Endothelial cell (in vitro differentiated cells): ENCODE measurements around the gene NCAPD2. TPM values are rescaled to one million over a fixed set of nuclear protein-coding genes. Genes with fewer than 3 reads are reported as not detected.
"Not testable (repeated sequence)": the region's sequence is repeated elsewhere in the genome, so short reads cannot be mapped to it uniquely, and the experiment has no call there.

Experiments
- DNase-seq: peaks from one replicate; pipeline ENCODE4 v3.0.0; 2021; ENCODE audit warnings: low spot score
- H3K27ac Mint-ChIP-seq: one replicate; pipeline ENCODE4 v1.8.0; 2021; ENCODE audit warnings: mixed read lengths, inconsistent platforms; ENCODE audit not compliant: unreplicated experiment
- H3K27me3 Mint-ChIP-seq: one replicate; pipeline ENCODE4 v1.8.0; 2021; ENCODE audit warnings: mild to moderate bottlenecking, moderate library complexity, mixed read lengths, inconsistent platforms; ENCODE audit not compliant: unreplicated experiment
- H3K36me3 Mint-ChIP-seq: one replicate; pipeline ENCODE4 v1.8.0; 2021; ENCODE audit warnings: mild to moderate bottlenecking, low read depth, mixed read lengths, inconsistent platforms; ENCODE audit not compliant: unreplicated experiment
- H3K4me1 Mint-ChIP-seq: one replicate; pipeline ENCODE4 v1.8.0; 2021; ENCODE audit warnings: mild to moderate bottlenecking, mixed read lengths, inconsistent platforms; ENCODE audit not compliant: unreplicated experiment
- H3K4me3 Mint-ChIP-seq: one replicate; pipeline ENCODE4 v1.8.0; 2021; ENCODE audit warnings: mild to moderate bottlenecking, mixed read lengths, inconsistent platforms; ENCODE audit not compliant: unreplicated experiment
- H3K9me3 Mint-ChIP-seq: one replicate; pipeline ENCODE4 v1.8.0; 2021; ENCODE audit warnings: mixed read lengths, inconsistent platforms; ENCODE audit not compliant: unreplicated experiment
- total RNA-seq: library from RNA; stranded (reverse); fragmentation: NEBNext Ultra II Directional; extraction: Animal tissue kit (Norgen Biotek cat#: 25700); gene quantifications from one replicate; pipeline ENCODE4 v1.2.1, GENCODE V29; 2021; ENCODE audit not compliant: unreplicated experiment
- TF ChIP-seq, protein P1 (sequence below): fragments of 200-600 bp; sonication (generic); IDR thresholded peaks from one replicate; pipeline ENCODE4 v1.5.0; 2021; ENCODE audit warnings: antibody characterized with exemption; ENCODE audit not compliant: unreplicated experiment

Gene NCAPD2
- total RNA-seq, 1 donor from 2014 or later: 25.3 TPM

DNA sequence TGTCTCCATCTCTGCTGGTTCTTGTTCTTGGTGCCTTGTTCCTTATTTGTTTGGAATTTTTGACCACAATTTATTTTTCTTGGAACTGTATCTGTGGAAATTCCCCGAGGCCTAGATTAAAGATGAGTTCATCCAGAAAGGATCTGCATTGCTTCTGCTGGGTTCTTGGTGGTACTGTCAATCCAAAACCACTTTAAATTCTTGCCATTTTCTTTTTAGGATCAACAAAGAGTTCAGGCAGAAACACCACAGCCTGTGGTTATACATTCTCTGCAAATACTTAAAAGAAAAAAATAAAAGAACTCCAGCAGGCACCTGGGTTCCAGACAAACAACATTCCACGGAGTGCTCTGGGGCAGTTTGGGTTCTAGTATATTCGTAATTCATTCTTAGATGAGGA, 17.4 kb upstream of the NCAPD2 start:
- no peak overlapping the region for H3K27ac Mint-ChIP-seq

DNA sequence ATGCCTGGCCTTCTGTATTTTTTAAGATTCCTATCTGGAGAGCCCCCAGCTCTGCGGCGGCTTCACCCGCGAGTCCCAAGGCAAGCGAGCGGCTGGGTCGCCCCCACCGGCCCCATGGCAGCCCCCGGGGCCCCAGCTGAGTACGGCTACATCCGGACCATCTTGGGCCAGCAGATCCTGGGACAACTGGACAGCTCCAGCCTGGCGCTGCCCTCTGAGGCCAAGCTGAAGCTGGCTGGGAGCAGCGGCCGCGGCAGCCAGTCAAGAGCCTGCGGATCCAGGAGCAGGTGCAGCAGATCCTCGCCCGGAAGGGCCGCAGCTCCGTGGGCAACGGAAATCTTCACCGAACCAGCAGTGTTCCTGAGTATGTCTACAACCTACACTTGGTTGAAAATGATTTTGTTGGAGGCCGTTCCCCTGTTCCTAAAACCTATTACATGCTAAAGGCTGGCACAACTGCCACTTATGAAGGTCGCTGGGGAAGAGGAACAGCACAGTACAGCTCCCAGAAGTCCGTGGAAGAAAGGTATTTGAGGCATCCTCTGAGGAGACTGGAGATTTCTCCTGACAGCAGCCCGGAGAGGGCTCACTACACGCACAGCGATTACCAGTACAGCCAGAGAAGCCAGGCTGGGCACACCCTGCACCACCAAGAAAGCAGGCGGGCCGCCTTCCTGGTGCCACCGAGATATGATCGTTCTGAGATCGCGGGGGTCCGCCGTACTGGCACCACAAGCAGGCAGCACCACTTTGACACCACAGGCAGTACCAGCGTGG, 16.1 kb upstream of the NCAPD2 start:
- not testable (repeated sequence) for H3K27ac Mint-ChIP-seq, H3K4me3 Mint-ChIP-seq, H3K36me3 Mint-ChIP-seq, H3K9me3 Mint-ChIP-seq, H3K4me1 Mint-ChIP-seq, H3K27me3 Mint-ChIP-seq, DNase-seq

More for the DNA sequence above, 17.4 kb upstream of the NCAPD2 start:
- no peaks in the 10 kb centered on the region for H3K4me1 Mint-ChIP-seq
- no peak overlapping the region for H3K4me3 Mint-ChIP-seq
- DNase-seq: no peak
- H3K36me3 Mint-ChIP-seq: peaks cover 5% of the 10 kb centered on the region
- H3K27me3 Mint-ChIP-seq: peaks cover 3% of the 10 kb centered on the region
- TF ChIP-seq, protein P1, sequence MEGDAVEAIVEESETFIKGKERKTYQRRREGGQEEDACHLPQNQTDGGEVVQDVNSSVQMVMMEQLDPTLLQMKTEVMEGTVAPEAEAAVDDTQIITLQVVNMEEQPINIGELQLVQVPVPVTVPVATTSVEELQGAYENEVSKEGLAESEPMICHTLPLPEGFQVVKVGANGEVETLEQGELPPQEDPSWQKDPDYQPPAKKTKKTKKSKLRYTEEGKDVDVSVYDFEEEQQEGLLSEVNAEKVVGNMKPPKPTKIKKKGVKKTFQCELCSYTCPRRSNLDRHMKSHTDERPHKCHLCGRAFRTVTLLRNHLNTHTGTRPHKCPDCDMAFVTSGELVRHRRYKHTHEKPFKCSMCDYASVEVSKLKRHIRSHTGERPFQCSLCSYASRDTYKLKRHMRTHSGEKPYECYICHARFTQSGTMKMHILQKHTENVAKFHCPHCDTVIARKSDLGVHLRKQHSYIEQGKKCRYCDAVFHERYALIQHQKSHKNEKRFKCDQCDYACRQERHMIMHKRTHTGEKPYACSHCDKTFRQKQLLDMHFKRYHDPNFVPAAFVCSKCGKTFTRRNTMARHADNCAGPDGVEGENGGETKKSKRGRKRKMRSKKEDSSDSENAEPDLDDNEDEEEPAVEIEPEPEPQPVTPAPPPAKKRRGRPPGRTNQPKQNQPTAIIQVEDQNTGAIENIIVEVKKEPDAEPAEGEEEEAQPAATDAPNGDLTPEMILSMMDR: no peak
- H3K9me3 Mint-ChIP-seq: no peaks in the 10 kb centered on the region

DNA sequence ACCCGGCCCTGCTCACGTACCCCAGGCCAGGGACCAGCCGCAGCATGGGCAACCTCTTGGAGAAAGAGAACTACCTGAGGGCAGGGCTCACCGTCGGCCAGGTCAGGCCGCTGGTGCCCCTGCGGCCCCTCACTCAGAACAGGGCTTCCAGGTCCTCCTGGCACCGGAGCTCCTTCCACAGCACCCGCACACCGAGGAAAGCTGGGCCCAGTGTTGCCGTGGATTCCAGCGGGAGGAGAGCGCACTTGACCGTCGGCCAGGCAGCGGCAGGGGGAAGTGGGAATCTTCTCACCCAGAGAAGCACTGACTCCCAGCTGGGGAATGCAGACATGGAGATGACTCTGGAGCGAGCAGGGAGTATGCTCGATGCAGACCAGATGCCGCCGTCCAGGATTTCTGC, 15.5 kb upstream of the NCAPD2 start:
- Mint-ChIP-seq H3K27me3 (peaks cover 3% of the 10 kb centered on the region), H3K4me3 (no peak overlapping the region), H3K36me3 (peaks cover 5% of the 10 kb centered on the region), H3K9me3 (no peaks in the 10 kb centered on the region), H3K4me1 (no peaks in the 10 kb centered on the region), H3K27ac (no peak overlapping the region)
- DNase-seq: no peak
- TF ChIP-seq, protein P1: no peak

DNA sequence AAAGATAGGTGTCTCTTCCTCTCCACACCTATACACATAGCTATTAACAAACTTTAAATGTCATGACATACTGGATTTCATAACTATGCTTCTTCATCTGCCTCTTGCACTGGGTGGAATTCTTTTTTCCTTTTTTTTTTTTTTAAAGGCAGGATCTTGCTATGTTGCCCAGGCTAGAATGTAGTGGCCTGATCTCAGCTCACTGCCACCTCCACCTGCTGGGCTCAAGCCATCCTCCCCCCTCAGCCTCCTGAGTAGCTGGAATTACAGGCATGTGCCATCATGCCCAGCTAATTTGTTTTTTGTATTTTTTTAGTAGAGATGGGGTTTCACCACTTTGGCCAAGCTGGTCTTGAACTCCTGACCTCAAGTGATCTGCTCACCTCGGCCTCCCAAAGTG, 5.7 kb upstream of the NCAPD2 start:
- H3K9me3 Mint-ChIP-seq: no peaks in the 10 kb centered on the region
- TF ChIP-seq, protein P1: no peak
- peaks cover 4% of the 10 kb centered on the region for H3K27me3 Mint-ChIP-seq
- DNase-seq: no peak
- peaks cover 9% of the 10 kb centered on the region for H3K4me1 Mint-ChIP-seq
- no peak overlapping the region for H3K27ac Mint-ChIP-seq
- H3K36me3 Mint-ChIP-seq: no peaks in the 10 kb centered on the region
- H3K4me3 Mint-ChIP-seq: peak overlapping the region; percentile 2

DNA sequence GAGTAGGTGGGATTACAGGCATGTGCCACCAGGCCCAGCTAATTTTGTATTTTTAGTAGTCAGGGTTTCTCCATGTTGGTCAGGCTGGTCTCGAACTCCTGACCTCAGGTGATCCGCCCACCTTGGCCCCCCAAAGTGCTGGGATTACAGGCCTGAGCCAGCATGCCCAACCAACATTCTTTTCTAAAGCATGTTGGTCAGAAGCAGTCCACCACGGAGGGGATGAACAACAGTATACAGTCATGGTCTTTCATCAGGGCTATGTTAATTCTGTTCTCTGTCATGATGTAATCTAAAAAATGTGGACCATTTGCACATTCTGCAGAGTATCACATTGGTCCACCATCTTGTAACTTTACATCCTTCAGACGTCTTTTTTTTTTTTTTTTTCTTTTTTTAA, 4.5 kb upstream of the NCAPD2 start:
- no peaks in the 10 kb centered on the region for H3K9me3 Mint-ChIP-seq
- TF ChIP-seq, protein P1: no peak
- H3K27ac Mint-ChIP-seq: no peak overlapping the region
- no peaks in the 10 kb centered on the region for H3K36me3 Mint-ChIP-seq
- no peak for DNase-seq
- H3K4me3 Mint-ChIP-seq: no peak overlapping the region
- peaks cover 7% of the 10 kb centered on the region for H3K27me3 Mint-ChIP-seq
- H3K4me1 Mint-ChIP-seq: peaks cover 12% of the 10 kb centered on the region

DNA sequence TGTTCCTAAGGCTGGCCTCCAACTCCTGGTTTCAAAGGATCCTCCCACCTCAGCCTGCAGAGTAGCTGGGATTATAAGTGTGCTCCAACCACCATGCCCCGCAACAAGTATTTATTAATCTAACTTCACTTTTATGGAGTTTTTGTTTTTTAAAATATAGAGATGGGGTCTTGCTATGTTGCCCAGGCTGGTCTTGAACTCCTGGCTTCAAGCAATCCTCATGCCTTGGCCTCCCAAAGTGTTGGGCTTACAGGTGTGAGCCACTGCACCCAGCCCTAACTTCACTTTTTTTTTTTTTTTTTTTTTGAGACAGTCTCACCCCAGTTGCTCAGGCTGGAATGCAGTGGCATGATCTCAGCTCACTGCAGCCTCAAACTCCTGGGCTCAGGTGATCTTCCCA, 3.2 kb upstream of the NCAPD2 start:
- H3K36me3 Mint-ChIP-seq, H3K27ac Mint-ChIP-seq, H3K9me3 Mint-ChIP-seq, H3K27me3 Mint-ChIP-seq, DNase-seq, H3K4me3 Mint-ChIP-seq: not testable (repeated sequence)
- peaks cover 16% of the 10 kb centered on the region for H3K4me1 Mint-ChIP-seq
